Right hindlimb (tissue), 1 donor: ENCODE data around the gene NR6A1.

ENCODE experiments used
- DNase-seq: peaks from one replicate; pipeline ENCODE4 v3.0.0-alpha.2; 2018

NR6A1 gene

DNA sequence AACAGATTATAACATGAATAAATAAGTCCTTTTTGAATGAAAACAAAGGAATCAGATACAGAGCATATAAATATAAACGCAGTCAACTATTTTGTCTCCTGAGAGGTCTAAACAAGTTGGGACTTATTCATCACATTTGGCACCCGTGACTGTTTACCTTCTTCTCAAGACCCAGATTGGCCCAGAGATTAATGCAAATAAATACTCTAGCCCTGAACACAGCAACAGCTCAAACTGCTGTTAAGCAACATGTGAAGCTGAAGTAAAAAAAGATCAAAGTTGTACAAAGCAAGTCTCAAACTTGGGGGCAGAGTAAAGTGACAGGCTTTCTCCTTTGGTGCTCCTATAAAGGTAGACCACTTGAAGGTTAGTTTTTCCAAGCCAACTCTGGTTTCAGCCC lies 168.9 kb downstream of the NR6A1 start:
- DNase-seq: no peak

DNA sequence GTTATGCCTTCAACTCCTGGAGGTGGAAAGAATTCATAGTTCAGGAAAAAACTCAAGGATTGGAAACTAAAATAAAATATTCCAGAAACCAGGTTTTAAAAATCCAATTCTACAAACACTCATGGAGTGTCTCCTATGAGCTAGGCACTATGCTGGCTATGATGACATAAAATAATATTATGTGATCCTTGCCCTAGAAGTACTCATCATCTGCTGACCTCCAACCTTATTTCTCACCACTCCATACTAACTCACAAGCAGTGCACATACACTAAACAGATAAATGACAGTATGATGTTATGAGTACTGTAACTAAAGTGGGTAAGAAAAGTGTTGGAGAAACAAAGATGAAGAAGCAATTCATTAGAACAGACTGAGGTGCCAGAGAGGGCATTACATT lies 170.7 kb downstream of the NR6A1 start:
- DNase-seq: no peak

DNA sequence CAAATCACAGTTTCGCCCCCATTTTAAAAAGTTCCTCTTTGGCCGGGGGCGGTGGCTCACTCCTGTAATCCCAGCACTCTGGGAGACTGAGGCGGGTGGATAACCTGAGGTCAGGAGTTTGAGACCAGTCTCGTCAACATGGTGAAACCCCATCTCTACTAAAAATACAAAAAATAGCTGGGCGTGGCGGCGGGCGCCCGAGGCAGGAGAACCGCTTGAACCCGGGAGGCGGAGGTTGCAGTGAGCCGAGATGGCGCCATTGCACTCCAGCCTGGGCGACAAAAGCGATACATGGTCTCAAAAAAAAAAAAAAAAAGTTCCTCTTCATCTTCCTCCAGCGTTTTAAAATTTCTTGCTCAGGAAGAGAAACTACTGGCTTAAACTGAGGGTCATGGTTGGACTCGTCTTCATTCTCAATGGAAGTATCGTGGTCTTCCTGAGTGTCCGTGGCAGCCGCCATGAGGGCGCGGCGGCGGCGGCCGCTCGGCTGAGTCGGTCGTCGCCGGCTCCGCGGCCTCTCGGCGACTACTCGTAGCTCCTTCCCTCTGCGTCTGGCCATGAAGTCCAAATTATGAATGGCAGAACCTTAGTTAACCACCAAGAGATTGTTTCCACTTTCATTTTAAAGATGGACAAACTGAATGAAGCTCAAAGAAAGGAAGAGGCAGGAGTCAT lies 171.9 kb downstream of the NR6A1 start:
- DNase-seq: no peak

DNA sequence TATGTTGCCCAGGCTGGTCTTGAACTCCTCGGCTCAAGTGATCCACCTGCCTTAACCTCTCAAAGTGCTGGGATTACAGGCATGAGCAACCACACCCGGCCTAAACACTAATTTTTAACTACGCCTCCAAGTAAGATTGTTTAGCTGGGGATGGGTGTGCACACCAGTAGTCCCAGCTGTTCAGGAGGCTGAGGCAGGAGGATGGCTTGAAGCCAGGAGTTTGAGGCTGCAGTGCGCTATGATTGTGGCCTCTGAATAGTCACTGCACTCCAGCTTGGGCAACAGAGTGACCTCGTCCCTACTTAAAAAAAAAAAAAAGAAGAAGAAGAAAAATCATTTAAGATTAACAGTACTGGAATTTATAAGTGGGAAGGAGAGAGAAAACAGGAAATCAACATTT lies 173.1 kb downstream of the NR6A1 start:
- no peak for DNase-seq

DNA sequence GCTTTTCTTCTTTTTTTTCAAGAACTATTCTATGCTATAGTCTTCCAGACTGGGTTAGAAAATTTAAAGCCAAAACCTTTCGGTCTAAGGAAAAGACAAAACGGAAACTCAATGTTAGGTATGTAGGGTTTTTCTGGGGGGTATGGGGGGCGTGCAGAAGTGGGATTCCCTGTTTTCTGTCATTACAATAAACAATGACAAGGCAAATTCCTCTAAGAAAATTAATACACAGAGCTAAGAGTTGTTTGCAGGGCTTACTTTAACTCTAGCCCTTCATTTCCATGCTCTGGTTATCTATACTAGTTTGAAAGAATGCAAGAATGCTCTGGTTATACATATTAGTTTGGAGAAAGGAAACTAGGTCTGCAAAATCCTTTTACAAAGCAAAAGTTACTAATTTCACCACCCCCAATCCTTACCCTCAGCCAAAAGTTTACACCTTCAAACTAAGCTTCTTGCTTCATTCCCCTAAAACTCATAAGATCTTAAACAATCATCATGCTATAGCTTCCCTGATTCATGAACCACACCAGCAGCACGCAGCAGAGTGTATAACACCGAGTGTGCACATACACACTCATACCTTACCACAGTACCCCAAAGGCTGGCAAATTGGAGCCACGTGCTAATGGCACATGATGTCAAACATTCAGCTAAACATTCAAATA lies 174.8 kb downstream of the NR6A1 start:
- DNase-seq: no peak

DNA sequence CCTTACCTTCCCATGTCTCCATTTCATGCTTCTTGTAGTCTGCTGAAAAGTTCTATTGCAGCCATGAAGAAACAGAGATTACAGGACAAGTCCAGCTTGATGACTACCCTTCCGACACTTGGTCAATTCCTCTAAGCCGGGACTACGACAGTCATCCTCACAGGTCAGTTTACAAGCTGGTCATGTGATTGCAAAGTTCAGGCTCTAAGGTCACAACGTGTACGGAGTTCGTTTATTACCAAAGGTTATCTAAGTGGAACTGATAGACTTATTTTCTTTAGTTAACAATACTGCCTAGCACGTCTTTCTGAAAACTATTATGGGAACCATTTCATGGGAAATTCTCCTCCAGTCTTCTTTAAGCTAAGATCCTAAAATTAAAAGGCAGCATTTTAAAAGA lies 175.4 kb downstream of the NR6A1 start:
- no peak for DNase-seq

DNA sequence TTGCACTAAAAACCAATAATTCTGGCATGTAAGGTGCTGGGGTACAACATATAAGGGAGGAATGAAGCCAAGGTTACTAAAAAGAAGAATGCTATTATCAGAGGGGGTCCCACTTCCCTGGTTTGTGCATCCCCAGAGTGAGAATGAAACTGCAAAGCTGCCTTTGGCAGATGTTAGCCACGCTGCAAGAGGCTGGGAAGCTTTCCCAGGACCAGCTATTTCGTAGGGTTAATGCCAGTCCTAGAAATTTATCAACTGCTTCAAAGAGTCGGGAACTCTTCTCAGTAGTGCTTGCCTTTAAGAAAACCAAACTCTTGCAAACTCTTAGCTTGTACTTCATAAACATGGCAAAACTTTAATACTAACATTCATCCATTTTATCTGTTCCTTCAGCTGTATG lies 176.4 kb downstream of the NR6A1 start:
- DNase-seq: no peak

DNA sequence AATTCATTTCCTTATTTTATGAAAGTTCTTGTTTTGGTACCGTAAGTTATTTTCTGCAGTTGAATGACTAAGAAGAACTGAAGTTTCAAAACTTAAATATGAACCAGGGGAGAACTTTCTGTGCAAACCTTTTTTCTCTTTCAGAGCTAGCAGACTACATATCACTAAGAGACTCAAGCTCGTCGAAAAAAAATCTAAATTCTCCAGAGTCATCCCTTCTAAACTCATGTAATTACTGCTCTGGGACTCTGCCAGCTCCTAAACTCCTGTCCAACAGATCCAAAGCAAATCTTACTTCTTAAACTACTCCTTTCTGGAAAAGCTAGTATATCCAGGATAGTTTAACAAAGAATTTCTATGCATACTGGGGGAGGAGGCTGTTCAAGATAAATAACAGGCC lies 176.9 kb downstream of the NR6A1 start:
- DNase-seq: no peak

DNA sequence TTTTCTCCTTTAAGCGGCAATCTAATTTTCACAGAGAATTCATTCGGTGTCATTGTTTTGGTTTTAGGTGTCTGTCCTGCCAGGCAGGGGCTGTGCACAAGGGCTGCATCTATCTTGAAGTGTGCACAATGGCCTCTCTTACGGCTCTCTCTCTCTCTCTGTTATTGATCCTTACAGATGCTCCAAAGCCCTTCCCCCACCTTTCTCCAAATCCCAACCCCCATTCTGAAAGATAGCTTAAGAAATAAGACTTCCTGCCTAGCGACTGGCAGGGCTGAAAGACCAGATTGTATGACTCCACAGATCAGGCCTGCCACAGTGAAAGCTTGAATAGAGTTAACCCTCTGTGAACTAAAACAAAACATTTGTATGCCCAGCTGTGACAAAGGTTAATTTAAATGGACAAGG lies 177.5 kb downstream of the NR6A1 start:
- DNase-seq: no peak

DNA sequence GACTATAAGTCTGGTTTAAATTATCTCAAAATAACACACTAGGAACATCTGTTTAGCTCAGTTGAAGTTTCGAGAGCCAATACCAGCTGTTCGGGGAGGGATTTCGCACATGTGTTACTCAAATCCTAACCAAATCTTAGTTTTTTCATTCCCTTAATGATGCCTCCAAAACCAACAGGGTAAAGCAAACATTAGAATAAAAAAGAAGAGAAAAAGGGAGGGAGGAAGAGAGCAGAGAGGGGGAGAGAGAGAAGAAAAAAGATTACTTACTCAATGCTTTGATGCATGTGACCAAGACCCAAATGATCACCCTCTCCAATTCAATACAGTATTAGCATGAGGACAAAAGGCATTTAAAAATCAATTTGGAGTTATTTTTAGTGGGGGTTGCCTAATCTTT lies 177.9 kb downstream of the NR6A1 start:
- peak; percentile 34 for DNase-seq

DNA sequence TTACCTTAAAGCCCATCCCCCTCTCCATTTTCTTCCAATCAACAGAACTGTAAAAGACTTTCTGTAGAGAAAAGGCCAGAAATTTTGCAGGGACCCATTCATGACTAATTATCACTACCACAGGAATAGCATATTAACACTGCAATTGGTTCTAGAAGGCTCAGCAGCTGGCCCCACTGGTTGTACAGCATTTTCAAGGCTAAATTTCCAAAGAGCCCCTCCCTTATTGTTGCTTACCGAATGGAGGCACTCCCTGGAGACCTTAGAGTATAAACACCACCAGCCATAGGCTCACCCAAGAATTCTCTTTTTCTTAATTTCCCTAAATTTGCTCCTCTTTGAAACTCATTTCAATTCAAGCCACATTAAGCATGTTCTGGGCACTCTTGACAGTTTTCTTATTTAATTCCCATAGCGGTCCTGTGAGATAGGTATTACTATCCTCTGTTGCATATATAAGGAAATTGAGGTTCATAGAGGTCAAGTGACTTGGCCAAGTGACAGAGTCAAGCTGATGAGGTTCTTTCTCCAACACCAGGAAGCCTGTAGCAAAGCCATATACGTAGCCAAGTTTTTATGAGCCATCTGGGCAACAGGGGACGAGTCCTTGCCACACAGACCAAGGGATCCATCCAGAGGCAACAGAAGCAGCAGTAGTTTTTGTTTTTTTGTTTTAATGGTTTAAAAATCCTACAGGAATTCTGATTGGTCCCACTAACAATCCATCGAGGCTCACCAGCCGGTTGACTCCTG lies 180.0 kb downstream of the NR6A1 start:
- DNase-seq: no peak

DNA sequence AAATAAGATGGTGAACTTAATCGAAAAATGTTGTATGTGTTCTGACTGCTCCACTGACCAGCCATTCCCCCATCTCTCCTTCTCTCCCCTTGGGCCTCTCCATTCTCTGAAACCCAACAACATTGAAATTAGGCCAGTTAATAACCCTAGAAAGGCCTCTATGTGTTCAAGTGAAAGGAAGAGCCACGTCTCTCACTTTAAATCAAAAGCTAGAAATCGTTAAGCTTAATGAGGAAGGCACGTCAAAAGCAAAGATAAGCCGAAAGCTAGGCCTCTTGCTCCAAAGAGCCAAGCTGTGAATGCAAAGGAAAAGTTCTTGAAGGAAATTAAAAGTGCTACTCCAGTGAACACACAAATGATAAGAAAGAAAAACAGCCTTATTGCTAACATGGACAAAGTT lies 186.5 kb downstream of the NR6A1 start:
- DNase-seq: no peak

DNA sequence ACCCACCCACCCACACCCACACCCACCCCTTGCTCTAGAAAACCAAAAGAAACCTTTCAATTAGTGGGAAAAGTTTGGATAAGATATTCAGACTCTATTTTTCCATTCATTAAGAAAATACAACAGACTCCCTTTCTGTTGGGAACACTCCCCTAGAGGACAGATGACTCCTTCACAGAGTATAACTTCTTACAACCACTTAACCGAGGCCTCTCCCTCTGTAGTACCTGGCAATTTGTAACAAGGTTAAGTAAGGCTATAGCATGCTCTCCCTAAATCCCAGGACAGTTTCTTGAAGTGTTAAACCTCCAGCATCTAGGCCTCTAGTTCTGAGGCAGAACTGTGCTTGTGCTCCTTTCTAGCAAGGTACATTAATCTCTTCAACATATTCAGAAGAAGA lies 188.0 kb downstream of the NR6A1 start:
- DNase-seq: no peak

DNA sequence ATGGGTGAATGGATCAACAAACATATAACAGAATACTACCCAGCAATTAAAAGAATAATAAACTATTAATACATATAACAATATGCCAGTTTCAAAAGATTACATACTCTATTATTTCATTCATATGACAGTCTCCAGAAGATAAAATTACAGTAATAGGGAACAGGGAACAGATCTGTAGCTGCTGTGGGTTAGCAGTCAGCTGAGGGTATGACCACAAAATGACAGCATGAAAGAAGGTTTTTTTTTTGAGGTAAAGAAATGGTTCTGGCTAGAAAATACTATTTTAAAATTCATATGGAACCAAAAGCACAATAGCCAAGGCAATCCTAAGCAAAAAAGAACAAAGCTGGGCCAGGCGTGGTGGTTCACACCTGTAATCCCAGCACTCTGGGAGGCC lies 190.9 kb downstream of the NR6A1 start:
- DNase-seq: no peak

DNA sequence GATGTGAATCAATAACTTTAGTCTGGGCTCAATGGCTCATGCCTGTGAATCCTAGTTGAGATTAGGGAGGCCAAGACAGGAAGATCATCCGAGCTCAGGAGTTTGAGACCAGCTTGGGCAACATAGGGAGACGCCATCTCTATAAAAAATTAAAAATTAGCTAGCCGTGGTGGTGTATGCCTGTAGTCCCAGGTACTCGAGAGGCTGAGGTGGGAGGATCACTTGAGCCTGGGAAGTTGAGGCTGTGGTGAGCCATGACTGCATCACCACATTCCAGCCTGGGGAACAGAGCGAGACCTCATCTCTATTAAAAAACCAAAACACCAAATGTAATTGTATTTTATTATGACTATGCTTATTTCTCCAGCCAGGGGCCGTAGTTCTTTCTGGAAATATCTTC lies 194.4 kb downstream of the NR6A1 start:
- DNase-seq: no peak

DNA sequence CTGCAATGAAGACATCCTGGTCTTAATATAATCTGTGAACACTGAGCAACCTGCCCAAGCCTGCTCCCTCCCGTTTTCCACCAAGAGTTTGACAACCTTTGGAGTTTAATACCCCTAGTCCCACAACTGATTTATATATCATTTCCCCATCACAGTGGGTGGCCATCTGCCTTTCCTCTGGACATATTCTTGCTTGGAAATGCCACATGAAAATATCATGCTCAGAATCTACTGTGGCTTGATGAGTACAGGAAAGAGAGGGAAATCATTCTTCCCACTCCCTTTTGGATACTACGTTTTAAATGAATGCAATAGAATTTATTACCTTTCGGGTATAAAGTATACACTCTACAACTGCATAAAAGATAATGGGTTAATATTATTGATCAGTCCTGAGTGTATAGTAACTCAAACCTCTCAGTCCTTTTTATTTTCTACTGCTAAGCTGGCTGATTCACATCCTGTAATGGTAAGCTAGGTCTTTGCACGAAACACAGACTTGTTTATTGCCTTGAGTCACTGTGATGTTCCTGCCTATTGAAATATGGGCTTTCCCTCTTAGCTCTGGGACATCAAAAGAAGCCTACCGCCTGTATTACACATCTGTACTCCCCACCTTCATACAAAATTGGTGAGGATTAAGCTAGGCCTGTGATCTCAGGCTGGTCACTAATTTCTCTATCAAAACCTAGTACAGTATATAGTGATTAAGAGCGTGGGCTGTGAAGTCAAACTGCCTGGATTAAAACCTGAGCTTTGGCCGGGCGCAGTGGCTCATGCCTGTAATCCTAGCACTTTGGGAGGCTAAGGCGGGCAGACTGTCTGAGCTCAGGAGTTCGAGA lies 196.4 kb downstream of the NR6A1 start:
- no peak for DNase-seq

DNA sequence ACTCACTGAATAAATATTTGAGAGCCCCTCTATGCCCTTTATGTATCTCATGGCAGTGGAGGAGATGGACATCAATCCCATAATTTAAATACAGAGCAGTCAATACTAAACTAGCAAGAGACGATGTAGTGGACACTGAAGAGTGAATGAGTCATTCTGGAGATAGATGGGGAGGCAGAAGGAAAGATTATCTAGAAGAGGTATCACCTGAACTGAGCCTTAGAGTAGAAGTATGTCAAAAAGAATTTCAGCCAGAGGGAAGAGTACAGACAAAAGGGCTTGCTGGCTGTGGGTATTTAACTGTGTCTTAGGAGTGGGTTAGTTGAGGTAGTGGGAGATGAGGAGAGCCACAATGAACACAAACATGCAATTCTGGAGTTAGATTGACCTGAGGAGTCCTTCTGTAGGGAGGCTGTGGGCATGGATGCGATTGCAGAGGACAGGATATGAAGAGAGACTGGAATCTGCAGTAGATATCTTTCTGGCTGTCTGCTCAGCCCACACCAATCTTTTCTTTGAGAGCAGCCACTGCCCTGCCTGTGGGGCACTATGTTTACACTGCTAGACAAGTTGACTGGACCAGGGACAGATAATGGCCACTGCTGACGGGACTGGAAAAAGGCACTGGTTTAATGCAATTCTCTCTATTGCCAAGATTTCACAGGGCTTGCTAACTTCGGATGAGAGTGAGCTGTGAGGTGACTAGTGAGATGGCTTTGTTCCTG lies 200.0 kb downstream of the NR6A1 start:
- no peak for DNase-seq

DNA sequence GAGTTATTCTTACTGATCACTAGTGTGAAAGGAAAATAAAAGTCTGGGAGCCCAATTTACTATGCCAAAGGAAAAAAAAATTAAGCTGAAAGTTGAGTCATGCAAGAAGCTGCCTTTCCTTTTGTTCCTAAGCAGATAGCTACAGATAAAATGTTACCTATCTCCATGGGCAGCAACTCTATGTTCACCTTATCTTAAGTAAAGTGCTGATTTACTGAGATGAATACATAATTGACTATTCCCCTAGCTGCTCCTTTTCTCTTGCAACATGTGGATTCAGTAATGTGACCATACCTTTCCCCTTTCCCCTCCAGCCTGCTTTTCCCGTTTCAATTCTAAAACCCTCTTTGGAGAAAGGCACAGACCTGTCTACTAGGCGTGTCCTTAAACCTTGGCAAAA lies 201.2 kb downstream of the NR6A1 start:
- no peak for DNase-seq

DNA sequence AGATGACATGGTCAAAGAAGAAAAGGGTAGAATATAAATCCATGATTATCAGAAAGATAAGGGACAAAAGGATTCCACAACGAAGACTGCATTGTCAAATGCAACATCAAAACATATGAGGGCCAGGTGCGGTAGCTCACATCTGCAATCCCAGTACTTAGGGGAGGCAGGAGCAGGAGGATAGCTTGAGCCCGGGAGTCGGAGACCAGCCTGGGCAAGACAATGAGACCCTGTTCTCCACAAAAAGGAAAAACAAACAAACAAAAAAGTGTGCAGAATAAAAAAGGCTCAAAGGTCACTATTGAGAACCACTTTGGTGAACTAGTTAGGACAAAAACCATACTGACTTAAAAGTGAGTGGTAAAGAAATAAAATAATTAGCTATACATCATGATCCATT lies 203.7 kb downstream of the NR6A1 start:
- no peak for DNase-seq

DNA sequence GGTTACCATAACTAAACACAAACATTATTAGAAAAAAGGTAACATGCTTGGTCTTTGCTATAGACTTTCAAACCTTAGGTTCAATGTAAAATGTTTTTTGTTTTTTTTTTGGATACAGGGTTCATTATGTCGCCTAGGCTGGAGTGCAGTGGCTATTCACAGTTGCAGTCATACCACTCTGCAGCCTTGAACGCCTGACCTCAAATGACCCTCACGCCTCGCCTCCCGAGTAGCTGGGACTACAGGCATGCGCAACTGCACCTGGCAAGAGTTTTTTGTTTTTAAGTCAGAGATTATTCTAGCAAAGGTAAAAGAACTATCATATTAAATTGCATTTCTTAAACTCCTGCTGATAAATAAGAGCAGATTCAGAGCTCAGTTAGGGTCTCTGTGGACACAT lies 208.8 kb downstream of the NR6A1 start:
- DNase-seq: no peak

DNA sequence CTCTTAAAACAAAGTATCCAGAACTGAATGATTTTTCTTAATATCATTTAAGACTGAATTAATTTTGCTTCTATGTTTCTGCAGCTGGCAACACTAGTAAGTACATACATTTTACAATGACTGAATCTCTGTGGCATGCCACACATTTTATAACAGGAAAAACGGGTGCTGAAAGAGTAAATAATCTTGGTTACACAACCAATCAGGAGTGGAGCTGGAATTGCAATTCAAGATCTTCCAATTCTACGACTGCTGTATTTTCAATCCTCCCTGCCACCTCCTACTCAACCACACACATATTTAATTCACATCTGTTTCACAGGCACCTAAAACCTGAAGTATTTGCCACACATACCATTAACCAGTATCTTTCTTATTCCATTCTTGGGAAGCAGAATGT lies 211.2 kb downstream of the NR6A1 start:
- DNase-seq: no peak

DNA sequence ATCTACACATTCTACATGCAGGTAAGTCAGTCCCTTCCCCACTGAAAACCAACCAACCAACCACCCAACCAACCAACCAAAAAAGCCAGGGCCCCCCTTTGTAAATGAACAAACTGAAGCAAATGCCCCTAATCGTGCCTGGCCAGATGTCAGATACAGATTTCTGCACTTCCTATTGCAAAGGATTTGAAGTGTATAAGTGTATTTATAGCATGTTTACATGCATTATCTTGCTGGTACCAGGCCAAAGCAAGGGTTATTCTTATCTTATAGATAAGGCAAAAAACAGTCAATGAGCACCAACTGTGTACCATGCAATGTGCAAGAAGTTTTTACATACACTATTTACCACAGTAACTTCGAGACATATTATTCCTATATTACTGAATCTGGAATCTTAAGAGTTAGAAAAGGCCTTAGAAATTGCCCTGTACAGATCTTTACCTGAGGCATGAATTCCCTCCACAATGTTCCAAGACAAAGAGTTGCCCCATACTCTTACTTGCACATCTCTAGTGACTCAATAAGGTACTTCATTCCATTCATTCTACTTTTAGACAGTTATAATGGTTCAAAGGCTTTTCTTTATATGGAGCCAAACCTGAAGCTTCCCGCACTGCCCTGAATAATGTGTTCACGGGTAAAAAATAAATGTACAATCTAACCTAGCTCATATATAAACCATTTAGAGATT lies 212.2 kb downstream of the NR6A1 start:
- DNase-seq: no peak
